Type B pancreatic cell (in vitro differentiated cells): Measurements from ENCODE around the gene SLC10A3. TPM values are rescaled to one million over a fixed set of nuclear protein-coding genes. Genes with fewer than 3 reads are reported as not detected.
A peak's percentile ranks its signal among the peaks of the same experiment; 100 is the strongest.

Experiments used
- DNase-seq: peaks from one replicate; pipeline ENCODE4 v3.0.0; 2021; ENCODE audit warnings: mixed read lengths; ENCODE audit not compliant: unreplicated experiment; ENCODE audit errors: extremely low spot score
- H3K27ac Mint-ChIP-seq: 2 replicates; pipeline ENCODE4 v1.8.0; 2021; ENCODE audit warnings: mild to moderate bottlenecking, mixed read lengths
- H3K27me3 Mint-ChIP-seq: 2 replicates; pipeline ENCODE4 v1.8.0; 2021; ENCODE audit warnings: mixed read lengths
- H3K36me3 Mint-ChIP-seq: 2 replicates; pipeline ENCODE4 v1.8.0; 2021; ENCODE audit warnings: mixed read lengths
- H3K4me1 Mint-ChIP-seq: one replicate; pipeline ENCODE4 v1.8.0; 2021; ENCODE audit warnings: mixed read lengths; ENCODE audit not compliant: unreplicated experiment
- H3K4me3 Mint-ChIP-seq: 2 replicates; pipeline ENCODE4 v1.8.0; 2021; ENCODE audit warnings: mild to moderate bottlenecking, mixed read lengths
- H3K9me3 Mint-ChIP-seq: 2 replicates; pipeline ENCODE4 v1.8.0; 2021; ENCODE audit warnings: mixed read lengths
- total RNA-seq: library from RNA; stranded (reverse); gene quantifications from 2 replicates; pipeline ENCODE4 v1.2.1, GENCODE V29; 2021; ENCODE audit warnings: low replicate concordance
- TF ChIP-seq, protein P1 (sequence below): fragments of 200-600 bp; sonication (generic); conservative IDR thresholded peaks from 2 replicates; pipeline ENCODE4 v1.5.0; 2021; ENCODE audit warnings: antibody characterized with exemption, mild to moderate bottlenecking

SLC10A3 gene
- total RNA-seq, 1 donor from 2014 or later, result 13.0 TPM

GRCh38 chrX:154513716-154514115 lies 23.3 kb upstream of the SLC10A3 start:
- Mint-ChIP-seq H3K4me1 (peaks cover 11% of the 10 kb centered on the region), H3K36me3 (peaks cover 16% of the 10 kb centered on the region), H3K9me3 (peaks cover 6% of the 10 kb centered on the region), H3K4me3 (peak overlapping the region; percentile 7), H3K27me3 (no peaks in the 10 kb centered on the region), H3K27ac (no peak overlapping the region)
- DNase-seq, result no peak
- TF ChIP-seq, protein P1, sequence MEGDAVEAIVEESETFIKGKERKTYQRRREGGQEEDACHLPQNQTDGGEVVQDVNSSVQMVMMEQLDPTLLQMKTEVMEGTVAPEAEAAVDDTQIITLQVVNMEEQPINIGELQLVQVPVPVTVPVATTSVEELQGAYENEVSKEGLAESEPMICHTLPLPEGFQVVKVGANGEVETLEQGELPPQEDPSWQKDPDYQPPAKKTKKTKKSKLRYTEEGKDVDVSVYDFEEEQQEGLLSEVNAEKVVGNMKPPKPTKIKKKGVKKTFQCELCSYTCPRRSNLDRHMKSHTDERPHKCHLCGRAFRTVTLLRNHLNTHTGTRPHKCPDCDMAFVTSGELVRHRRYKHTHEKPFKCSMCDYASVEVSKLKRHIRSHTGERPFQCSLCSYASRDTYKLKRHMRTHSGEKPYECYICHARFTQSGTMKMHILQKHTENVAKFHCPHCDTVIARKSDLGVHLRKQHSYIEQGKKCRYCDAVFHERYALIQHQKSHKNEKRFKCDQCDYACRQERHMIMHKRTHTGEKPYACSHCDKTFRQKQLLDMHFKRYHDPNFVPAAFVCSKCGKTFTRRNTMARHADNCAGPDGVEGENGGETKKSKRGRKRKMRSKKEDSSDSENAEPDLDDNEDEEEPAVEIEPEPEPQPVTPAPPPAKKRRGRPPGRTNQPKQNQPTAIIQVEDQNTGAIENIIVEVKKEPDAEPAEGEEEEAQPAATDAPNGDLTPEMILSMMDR, result no peak

GRCh38 chrX:154512879-154513553 lies 22.6 kb upstream of the SLC10A3 start:
- Mint-ChIP-seq H3K9me3 (peaks cover 6% of the 10 kb centered on the region), H3K4me3 (no peak overlapping the region), H3K4me1 (peaks cover 9% of the 10 kb centered on the region), H3K27me3 (no peaks in the 10 kb centered on the region), H3K36me3 (peaks cover 20% of the 10 kb centered on the region), H3K27ac (no peak overlapping the region)
- TF ChIP-seq, protein P1, result no peak
- no peak for DNase-seq

GRCh38 chrX:154511761-154512160 lies 21.3 kb upstream of the SLC10A3 start:
- Mint-ChIP-seq H3K27ac (no peak overlapping the region), H3K9me3 (peaks cover 6% of the 10 kb centered on the region)
- TF ChIP-seq, protein P1, result no peak

DNA sequence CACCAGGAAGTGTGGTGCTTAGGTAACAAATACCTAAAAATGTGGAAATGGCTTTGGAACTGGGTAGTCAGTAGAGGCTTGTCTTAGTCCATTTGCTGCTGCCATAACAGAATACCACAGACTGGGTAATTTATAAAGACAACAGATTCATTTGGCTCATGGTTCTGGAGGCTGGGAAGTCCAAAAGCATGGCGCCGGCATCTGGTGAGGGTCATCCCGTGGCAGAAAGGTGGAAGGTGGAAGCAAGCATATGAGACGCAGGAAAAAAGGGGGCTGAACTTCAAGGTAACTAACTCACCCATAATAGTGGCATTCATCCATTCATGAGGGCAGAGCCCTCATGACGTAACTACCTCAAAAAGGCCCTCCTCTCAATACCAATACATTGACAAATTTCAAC lies 19.0 kb upstream of the SLC10A3 start:
- no peak for DNase-seq
- H3K9me3 Mint-ChIP-seq, result peaks cover 6% of the 10 kb centered on the region
- peaks cover 20% of the 10 kb centered on the region for H3K36me3 Mint-ChIP-seq
- no peaks in the 10 kb centered on the region for H3K4me1 Mint-ChIP-seq
- H3K27me3 Mint-ChIP-seq, result no peaks in the 10 kb centered on the region
- no peak overlapping the region for H3K4me3 Mint-ChIP-seq
- H3K27ac Mint-ChIP-seq, result no peak overlapping the region
- TF ChIP-seq, protein P1, result no peak

More at GRCh38 chrX:154511761-154512160, 21.3 kb upstream of the SLC10A3 start:
- peaks cover 5% of the 10 kb centered on the region for H3K4me1 Mint-ChIP-seq
- H3K27me3 Mint-ChIP-seq, result no peaks in the 10 kb centered on the region
- peaks cover 20% of the 10 kb centered on the region for H3K36me3 Mint-ChIP-seq
- DNase-seq, result no peak
- H3K4me3 Mint-ChIP-seq, result no peak overlapping the region

DNA sequence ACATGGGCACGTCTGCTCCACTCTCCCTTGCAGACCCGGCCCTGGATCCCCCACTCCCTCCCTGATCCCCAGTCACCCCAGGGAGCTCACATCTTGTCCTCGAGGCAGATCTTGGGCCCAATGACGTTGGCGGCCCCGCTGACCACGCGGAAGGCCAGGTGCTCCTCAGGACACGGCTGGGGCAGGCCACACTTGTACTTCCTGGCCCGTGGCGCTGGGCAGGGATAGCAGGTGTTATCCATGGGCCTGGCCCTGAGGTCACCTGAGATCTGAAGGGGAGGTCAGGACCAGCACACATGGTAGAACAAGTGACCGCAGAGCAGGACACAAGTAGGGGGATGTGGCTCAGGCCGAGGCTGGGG lies 17.9 kb upstream of the SLC10A3 start:
- no peaks in the 10 kb centered on the region for H3K9me3 Mint-ChIP-seq
- no peak overlapping the region for H3K4me3 Mint-ChIP-seq

More for the DNA sequence above, 17.9 kb upstream of the SLC10A3 start:
- H3K27ac Mint-ChIP-seq, result no peak overlapping the region
- DNase-seq, result no peak
- peaks cover 14% of the 10 kb centered on the region for H3K36me3 Mint-ChIP-seq
- H3K4me1 Mint-ChIP-seq, result no peaks in the 10 kb centered on the region
- TF ChIP-seq, protein P1, result no peak
- H3K27me3 Mint-ChIP-seq, result no peaks in the 10 kb centered on the region
